ENCODE results near the gene PRKCQ. TPM values are rescaled to one million over a fixed set of nuclear protein-coding genes. Genes with fewer than 3 reads are reported as not detected.

The PRKCQ gene
- total and polyA plus RNA-seq, 2 of the 8 experiments (the other 6 are each of a cell fraction or from before 2014, with no cell fraction given): 9.1 to 22.6 TPM

- no peak for TF ChIP-seq CHD7 (IDR thresholded peaks at IDR 0.05; ENCODE audit: insufficient replicate concordance, low read length)
- no peak for TF ChIP-seq FOSL1 (IDR thresholded peaks at IDR 0.05; ENCODE audit: insufficient read depth, low read depth, low read length)
- TF ChIP-seq, protein P1, sequence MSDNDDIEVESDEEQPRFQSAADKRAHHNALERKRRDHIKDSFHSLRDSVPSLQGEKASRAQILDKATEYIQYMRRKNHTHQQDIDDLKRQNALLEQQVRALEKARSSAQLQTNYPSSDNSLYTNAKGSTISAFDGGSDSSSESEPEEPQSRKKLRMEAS (IDR thresholded peaks at IDR 0.05): no peak
- no peak for TF ChIP-seq TAF7 (optimal IDR thresholded peaks at IDR 0.05; ENCODE audit: borderline replicate concordance, low read depth, low read length)
- no peak for TF ChIP-seq HDAC6 (IDR thresholded peaks at IDR 0.05; ENCODE audit: low read depth, low read length)
- no peak for TF ChIP-seq CTBP2 (IDR thresholded peaks at IDR 0.05; ENCODE audit: borderline replicate concordance, insufficient read depth, insufficient read length, low read length)
- no peak for TF ChIP-seq POLR2AphosphoS5 (IDR thresholded peaks at IDR 0.05; ENCODE audit: low read depth, low read length)
- TF ChIP-seq SAP30 (IDR thresholded peaks at IDR 0.05; ENCODE audit: insufficient read depth, insufficient replicate concordance, low read length): no peak
- no peak for TF ChIP-seq HDAC2 (IDR thresholded peaks at IDR 0.05; ENCODE audit: borderline replicate concordance in 1 of 2, low read depth in 2 of 2, low read length in 2 of 2)
- no peak for TF ChIP-seq SIRT6 (IDR thresholded peaks at IDR 0.05; ENCODE audit: low read length)
- TF ChIP-seq TAF1 (IDR thresholded peaks at IDR 0.05; ENCODE audit: low read depth, low read length): no peak
These were observed 74.8 kb downstream of the PRKCQ start (continued) for GRCh38 chr10:6505300-6505699.
